Right lung (tissue), 5 donors: ENCODE results near the gene CIRBP. TPM values are rescaled to one million over a fixed set of nuclear protein-coding genes. Genes with fewer than 3 reads are reported as not detected.

Experiments
- DNase-seq, 2 donors: peaks; one replicate each; pipeline ENCODE4 v3.0.0-alpha.2; 2013
- polyA plus RNA-seq, 5 donors: library from polyadenylated mRNA; unstranded; fragments of 120-200 nt; gene quantifications; one replicate each; pipeline versions ENCODE4 v1.2.1 to v1.2.3, GENCODE V29; 2013; ENCODE audit warnings: inconsistent platforms in 1 of 5, low replicate concordance in 1 of 5; ENCODE audit not compliant: insufficient read length in 5 of 5, insufficient read depth in 1 of 5

The CIRBP gene
- polyA plus RNA-seq, 5 donors: 774 to 1,053 (median 920) TPM

DNA sequence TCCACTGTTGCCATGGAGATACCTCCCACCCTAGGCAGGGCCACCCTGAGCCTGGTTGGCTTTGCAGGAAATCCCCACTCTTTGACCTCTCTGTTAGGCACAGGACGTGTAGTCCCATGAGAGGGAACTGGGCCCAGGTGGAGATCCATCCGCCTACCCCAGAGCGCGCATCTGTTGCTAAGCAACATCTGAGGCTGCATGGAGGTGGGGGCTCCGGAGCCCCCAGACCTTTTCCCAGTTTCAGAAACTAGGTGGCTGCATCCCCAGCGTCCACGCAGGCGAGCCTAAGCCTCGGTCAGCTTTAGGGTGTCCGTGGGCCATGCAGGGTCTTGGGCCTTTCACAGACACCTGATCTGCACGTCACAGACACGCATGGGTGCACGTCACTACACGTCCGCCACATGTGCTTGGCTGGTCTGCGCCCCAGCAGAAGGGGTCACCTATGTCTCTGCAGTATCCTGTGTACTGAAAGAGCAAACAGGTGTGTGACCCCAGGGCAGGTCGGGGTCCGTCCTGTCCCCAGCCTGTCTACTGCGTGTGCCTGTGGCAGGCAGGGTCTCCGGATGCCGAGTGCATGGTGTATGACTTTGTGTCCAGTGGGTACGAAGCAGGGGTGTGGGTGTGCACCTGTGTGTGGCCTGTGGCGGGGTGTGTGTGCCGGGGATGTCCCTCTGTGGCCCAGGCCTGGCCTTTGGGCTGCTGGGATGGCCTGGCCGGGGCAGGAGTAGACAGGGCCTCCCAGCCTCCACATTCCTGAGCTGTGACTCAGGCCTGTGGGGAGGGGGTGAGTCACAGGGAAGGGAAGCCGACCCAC is 4.1 kb upstream of the CIRBP start:
- no peak for DNase-seq

- DNase-seq: no peak
These were observed 3.5 kb upstream of the CIRBP start for GRCh38 chr19:1265615-1266128.

DNA sequence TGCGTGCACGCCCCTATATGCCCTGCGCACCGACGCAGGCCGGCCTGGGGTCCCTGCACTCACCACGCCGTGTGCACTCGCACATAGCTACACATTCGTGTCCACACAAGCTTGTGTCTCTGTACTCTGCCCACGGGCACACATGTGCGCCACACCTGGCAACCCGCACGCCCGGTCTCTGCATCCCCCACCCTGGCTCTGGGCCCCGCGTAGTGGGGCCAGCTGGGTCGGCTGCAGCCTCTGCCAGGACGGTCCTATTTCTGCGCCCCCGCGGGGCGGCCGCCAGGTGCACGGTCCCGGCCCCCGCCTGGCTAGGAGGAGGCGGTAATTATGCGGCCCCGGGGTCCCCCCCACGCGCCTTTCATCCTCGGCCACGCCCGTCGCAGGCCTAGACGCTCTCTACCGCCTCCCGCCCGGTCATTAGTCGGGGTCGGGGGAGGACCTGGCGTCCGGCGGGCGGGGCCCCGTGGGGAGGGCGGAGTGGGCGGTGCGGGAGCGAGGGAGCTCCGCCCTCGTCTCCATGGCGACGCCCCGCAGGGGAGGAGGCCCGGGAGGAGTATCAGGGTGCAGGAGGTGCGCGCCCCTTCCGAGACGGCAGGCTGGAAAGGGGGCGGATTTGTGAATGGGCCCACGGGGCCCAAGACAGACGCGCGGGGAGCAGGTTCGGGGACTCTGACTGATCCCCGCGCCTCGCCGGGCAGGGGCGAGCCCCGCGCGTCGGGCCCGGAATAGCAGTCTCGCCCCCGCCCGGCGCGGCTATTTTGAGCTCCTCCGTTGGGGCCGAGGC is 2.8 kb upstream of the CIRBP start:
- peak in 1 of 2 donors; percentile 75 for DNase-seq

DNA sequence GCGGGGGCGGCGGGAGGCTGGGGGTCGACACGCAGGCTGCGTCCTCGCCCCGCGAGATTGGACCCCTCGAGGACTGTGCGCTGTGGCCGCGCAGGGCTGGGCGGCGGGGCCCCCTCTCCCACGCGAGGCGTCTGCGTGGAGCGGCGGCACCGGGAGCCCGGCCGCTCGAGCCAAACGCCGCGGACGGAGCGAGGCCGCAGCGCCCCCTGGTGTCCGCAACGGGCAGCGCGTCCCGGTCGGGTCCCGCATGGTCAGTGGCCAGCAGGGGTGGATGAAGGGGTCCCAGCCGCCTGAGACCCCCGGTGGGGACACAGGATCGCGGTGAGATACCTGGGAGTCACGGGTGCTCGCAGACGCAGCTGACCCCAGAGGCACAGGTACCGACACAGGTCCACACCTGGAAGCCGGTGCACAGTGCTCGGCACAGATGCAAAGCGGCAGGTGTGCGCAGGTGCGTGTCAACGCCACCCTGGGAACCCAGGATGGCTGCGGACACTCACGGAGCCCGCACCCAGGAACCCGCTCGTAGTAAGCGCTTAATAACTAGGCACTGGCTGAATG is 2.1 kb upstream of the CIRBP start:
- peak; percentile 67 to 71 for DNase-seq

DNA sequence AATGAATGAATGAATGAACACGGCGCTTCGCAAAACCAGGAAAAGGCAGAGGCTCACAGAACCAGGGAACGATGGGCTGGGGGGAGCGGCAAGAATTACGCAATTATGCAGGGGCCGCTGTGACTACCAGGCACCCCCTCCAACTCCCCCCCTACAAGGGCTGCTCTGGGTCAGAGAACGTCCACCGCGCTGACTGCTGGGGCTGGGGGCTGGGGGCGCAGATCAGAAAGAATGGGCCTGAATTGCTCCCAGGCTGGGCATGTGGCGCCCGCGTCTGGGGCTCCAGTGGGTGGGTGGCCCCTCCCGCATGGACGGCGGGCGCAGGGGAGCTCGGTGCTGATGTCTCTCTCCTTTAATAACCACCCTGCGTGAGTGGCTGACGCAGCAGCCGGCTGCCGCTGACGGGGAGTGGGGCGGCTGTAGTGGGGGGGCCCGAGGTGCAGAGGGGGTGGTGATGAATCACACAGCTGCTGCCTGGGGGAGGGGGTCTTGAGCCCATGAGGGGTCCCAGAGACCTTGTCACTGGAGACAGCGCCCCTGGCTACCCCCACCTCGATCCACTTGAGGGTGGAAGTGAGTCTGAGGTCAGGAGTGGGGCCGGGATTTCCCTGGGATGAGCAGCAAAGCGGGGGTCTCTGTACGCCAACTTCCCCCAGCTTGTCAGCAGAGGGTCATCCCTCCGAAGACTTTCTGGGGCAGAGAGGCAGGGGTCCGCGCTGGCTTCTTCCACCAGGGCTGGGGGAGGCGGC is 1.5 kb upstream of the CIRBP start:
- DNase-seq: no peak

- no peak for DNase-seq
These were observed 687 bp upstream of the CIRBP start for GRCh38 chr19:1268226-1269064.

- peak; percentile 84 to 88 for DNase-seq
These were observed 513 bp downstream of the CIRBP start for GRCh38 chr19:1269478-1270212.

GRCh38 chr19:1270213-1270853 is 1.2 kb downstream of the CIRBP start:
- no peak for DNase-seq

- no peak for DNase-seq
These were observed 1.9 kb downstream of the CIRBP start for GRCh38 chr19:1270854-1271527.

DNA sequence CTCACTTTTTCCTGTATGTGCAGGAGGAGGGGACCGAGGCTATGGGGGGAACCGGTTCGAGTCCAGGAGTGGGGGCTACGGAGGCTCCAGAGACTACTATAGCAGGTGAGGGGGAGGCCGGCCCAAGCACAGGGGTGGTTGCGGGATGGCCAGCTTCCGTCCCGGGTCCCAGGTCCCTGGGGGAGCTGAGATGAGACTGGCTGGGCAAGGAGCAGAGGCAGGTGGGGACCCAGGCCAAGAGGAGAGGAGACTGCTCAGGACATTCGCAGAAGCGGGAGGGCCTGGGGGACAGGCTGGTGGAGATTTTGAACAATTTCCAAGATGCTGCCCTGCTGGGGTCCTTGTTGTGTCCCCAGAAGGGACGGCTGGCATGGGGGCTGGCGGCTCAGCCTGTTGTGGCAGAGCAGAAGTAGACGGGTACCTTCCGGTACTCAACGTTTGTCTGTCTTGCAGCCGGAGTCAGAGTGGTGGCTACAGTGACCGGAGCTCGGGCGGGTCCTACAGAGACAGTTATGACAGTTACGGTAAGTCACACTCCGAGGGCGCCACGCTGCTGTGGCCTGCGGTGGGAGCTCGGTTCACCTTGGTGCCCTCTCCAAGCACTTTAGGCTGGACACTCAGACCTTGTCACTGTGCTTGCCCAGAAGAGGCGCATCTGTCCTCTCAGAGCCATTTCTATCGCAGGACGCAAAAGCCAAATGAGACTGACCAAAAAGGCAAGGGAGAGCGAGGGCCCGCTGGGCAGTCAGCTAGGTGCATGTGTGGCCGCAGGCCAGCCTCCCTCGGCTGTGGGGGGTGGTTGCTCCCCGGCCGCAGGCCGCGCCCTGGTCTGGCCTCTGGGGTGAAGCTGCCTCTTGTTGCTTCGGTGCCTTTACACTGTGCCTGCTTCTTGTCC is 2.6 kb downstream of the CIRBP start:
- DNase-seq: no peak

- no peak for DNase-seq
These were observed 3.5 kb downstream of the CIRBP start for GRCh38 chr19:1272423-1273262.

- DNase-seq: no peak
These were observed 4.3 kb downstream of the CIRBP start for GRCh38 chr19:1273263-1274041.

- no peak for DNase-seq
These were observed 5.1 kb downstream of the CIRBP start for GRCh38 chr19:1274081-1274851.

GRCh38 chr19:1274852-1275259 is 5.7 kb downstream of the CIRBP start:
- DNase-seq: no peak
